NCI-H128 (cell line): ENCODE measurements around the gene RALGAPB.
"Not testable (repeated sequence)": the region's sequence is repeated elsewhere in the genome, so short reads cannot be mapped to it uniquely, and the experiment has no call there.

Source experiments
- DNase-seq: peaks from one replicate; lab custom pipeline; 2025; ENCODE audit not compliant: unreplicated experiment; lab: John Stamatoyannopoulos, UW

RALGAPB gene

DNA sequence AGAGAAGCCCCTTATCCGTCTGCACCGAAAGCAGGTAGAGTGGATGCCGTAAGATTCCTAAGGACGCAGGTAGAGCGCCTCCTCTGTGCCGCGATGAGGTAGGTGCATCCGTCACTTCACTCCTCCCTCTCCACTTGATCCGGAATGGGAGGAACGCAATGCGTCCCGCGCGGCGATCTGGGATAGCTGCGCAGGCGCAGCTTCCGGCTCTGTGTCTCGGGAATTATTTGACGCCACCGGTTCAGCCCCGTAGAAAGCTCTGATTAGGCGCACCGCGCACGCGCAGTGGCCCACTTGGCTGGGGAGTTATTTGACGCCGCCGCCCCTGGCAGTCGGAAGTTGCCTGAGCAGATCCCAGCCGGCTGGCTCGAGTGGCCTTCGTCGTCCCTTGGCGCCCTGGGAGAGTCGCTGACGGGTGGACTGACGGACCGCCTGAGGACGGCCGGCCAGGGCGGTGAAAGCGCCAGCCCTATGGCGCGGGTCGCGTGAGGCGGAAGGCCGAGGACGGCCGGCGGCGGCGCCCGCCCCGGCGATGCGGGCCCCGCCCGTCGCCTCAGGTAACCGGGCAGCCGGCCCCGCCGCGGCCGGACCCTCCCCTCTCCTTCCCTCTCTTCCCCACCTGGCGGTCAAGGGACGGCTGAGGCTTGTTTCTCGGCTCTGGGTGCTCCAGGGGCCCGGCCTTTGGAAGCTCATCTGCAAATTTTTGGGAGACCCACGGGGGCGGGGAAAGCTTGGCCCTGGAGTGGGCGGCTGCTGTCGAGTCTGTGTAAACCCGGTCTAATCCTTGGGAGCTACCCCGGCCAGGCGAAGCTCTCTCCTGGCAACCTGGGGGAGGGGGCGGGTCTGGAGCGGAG, at the start of gene RALGAPB:
Gene RALGAPB (plus strand): TSS at position 331 of the 854 bp plus-strand sequence. CDS start 15,590 bp downstream, outside the sequence.
- peak; percentile 99 for DNase-seq

DNA sequence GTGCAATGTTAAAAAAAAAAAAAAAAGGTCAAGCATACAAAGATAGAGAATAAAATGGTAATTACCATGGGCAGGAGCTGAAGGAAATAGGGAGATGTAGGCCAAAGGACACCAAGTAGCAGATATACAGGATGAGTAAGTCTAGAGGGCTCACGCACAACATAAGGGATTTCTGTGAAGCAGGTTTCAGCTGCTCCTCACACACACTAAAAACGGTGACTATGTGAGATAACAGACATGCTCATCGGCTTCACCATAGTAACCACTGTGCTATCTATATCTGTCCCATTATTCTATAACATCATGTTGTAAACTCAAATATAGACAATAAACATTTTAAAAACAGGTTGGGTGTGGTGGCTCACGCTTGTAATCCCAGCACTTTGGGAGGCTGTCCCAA, 49.1 kb upstream of the RALGAPB start:
- DNase-seq: no peak

DNA sequence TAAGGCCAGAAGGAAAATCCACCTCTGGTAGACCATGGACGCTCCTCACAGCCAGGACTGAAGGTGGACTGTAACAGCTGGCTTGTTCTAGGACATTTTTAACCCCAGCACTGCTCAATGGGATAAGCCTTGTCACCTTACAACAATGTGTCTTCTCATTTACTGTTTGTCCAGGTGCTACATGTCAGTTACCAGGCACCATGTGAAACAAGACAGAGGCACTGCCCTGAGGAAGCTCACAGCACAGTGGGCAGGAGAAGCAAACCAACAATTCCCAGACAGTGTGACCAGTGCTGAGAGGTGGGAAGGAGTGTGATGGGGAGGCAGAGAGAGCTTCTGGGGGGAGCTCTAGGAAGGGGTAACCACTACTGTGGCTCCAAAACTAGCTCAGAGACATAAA, 48.2 kb upstream of the RALGAPB start:
- DNase-seq: no peak

DNA sequence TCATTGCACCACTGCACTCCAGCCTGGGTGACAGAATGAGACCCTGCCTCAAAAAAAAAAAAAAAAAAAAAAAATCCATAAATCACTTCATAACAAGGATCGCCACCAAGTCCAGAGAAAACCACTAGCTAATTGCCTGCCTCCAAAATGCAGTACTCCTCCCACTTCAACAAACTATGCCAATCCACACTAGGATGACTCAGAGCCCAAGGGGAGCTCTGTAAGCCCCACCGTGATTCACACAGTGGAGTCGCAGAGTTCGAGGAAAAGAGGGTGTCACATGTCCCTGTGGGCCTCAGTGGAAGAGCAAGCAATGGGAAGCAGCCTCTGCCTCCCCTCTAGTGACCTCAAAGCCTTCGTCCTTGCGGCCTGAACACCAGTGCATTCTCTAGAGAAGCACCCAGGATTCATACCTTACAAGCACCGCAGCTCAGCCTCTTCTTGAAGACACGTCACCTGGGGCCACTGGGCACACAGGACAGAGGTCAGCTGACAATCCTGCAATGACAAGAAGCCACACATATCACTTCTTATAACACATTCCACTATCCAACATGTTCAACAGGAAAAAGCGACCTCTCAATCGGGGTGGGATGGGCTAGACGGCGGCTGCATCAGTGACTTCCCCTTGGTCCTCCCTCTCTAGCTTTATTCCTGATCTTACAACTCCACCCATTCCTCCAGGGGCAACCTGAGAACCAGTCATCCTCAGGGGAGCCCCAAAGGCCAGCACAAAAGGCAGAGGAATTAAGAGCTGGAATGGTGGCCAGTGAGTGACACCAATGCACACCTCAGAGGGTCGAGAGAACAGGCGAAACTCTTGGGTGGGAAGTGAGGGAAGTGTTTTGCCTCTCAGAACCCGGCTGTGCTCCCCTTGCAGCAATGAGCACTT, 46.4 kb upstream of the RALGAPB start:
- no peak for DNase-seq

DNA sequence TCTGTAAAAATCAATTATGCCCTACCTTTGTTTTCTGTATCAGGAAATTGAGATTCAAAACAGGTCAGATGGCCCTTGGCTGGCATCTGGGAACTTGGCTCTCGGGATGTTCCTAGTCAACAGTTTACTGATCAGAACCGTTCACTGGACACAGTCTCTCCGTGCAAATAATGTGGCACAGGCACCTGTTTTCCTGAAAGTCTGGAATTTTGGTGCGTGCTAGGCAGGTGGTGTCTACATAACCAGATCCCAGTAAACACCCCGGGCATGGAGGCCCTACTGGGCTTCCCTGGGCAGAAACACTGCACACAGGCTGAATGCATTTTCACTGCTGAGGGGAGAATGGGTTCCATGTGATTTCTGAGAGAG, 45.0 kb upstream of the RALGAPB start:
- no peak for DNase-seq

DNA sequence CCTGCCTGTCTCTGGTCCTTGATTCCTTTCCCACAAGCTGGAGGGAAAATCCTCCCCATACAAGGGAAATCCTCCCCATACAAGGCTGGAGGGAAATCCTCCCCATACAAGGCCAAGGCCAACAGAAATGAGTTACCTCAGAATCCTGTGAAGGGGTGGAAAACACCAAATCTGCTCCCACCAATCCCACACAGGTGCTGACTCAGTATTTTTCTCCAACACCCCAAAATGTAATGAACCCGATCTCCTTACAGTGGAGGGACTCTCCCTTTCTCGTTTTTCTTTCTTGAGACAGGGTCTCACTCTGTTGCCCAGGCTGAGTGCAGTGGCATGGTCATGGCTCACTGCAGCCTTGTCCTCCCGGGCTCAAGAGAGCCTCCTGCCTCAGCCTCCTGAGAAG, 43.8 kb upstream of the RALGAPB start:
- DNase-seq: no peak

DNA sequence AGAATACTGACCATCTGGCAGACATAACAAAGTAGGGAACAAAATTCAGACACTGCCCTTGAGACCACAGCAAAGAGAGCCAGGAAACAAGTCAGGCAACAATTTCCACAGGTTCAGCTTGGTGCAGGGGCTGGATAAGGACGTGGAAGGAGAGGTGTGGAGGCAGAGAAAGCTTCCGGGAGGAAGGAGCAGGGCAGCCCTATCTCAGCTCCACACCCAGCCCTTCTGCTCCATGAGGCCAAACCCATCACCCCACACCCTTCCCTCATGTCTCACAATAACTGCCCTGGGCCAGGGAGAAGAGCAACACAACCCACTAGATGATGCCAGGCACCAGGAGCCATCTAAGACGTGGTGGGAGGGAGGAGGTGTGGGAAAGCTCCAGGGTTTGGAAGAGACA, 43.3 kb upstream of the RALGAPB start:
- DNase-seq: no peak

DNA sequence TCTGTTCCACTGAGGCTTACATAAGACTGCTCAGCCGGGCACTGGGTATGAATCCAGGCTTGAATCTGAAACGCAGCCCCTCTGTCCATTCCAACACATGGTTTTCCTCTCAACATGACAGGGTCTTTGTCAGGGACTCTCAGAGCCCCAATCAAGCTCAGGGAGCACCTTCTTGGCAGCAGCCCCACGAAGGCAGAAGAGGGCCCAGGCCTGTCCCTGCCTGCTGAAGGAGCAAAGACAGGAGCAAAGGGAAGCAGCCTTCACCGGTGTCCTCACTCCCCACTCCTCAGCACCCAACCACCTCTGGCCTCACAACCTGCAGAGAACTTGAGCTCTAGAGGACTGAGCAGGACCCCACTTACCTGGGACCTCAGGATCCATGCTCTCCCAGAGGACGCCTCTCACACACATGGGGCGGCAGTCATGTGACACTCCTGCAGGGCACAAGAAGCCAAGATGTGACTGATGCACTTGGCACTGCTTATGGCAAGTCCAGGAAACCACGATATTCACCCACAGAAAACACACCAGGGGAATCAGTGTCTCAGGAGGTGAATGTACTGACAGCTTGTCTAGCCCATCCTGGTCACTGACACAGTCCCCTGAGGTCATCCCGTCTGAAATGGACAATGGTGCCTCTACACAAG, 41.8 kb upstream of the RALGAPB start:
- DNase-seq: no peak

DNA sequence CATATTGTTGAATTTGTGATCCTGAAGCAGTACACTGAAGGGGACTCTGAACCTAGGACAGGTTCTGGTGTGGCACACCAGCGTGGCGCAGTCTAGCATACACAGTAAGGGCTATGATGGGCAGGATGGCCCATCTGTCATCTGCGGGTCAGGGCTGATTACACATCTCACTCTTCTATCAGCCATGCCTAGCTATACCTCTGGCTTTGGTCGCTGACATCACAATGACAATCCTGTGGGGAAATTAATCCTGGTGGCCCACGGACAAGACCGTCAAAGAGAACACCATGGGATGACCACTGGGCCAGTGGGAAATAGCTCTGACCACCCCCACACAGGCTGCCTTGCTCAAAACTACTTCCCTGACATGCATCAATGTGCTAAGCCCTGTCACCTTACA, 40.4 kb upstream of the RALGAPB start:
- no peak for DNase-seq

DNA sequence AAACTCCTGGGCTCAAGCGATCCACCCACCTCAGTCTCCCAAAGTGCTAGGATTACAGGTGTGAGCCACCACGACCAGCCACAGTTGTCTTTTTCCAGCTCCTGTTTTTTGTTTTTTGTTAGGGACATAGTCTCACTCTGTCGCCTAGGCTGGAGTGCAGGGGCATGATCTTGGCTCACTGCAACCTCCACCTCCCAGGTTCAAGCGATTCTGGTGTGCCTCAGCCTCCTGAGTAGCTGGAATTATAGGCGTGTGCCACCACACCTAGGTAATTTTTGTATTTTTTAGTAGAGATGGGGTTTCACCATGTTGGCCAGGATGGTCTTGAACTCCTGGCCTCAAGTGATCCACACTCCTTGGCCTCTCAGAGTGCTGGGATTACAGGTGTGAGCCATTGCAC, 39.8 kb upstream of the RALGAPB start:
- not testable (repeated sequence) for DNase-seq

DNA sequence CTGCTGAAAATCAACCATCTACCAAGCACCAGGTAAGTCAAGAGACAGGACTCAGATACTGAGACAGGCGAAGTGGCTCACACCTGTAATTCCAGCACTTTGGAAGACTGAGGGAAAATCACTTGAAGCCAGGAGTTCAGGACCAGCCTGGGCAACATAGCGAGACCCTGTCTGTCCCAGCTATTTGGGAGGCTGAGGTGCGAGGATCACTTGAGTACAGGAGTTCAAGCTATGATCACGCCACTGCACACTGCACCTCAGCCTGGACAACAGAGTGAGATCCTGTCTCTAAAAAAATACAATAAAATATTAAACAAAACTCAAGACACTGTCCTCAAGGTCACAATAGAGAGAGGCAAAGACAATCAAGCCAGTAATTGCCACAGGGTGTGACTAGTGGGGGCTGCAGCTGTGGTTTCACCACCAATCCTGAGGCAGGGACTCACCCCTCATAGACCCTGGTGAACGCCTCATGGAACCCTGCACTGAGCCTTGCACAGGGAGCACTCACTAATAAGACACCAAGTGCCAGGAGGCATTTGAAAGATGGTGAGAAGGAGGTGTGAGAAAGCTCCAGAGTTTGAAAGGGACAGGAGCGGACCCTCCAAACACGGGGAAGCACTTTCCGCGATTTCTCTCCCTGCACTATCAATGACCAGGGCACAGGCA, 39.2 kb upstream of the RALGAPB start:
- no peak for DNase-seq

DNA sequence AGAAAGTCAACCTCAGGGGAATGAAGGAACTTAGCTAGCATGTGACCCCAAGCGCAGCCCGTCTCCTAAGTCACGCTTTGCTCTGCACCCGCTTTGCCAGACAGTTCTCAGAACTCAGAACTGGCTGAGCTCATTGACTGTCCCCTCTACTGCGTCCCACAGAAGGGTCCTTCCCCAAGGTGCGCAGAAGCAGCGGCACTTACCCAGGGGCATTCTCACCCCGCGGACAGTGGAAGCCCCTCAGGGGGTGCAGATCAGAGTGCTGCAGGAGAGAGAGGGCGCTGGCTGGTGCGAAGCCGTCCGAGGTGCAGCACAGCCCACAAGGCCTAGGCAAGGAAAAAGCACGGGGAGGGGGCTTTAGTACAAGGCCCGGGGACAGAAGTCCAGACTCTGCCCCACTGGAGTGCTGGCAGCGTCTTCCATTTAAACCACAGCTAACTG, 38.3 kb upstream of the RALGAPB start:
- no peak for DNase-seq

DNA sequence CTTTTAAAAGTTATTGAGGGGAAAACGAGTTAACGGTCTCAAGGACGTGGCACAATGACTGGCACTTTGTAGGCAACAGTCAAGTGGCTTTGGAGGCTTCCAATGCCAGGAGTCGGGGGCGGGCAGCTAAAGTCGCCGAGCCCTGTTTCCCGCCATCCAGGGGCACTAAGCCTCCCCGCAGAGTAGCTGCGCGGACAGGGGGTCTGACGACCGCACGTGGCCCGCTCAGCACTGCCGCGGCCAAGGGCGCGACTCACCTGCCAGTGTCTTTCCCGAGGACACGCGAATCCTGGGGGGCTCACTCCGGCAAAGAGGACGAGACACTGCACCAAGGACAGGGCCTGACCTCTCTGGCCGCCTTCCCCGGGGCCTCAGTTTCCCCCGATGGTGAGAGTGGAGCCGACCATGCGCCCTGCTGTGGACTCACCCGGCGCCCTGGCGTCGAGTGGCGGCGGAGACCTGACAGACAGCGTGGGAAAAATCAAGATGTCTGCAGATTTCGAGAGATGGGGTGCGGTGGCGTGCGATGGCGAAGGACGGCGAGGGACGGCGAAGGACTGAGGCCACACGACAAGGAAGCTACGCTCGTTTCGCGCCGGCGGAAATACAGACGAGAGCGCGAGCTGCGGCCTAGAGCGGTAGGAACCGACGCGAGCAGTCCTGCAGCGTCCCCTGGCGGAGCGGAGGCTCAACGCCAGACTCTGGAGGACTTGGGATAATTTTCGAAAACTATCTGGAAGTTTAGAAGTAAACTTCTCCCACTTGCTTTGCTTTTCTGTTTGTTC, 37.7 kb upstream of the RALGAPB start, which contains the start of gene SNHG17:
Gene SNHG17 (minus strand): TSS at position 559 of the 785 bp plus-strand sequence.
- peak; percentile 90 for DNase-seq

DNA sequence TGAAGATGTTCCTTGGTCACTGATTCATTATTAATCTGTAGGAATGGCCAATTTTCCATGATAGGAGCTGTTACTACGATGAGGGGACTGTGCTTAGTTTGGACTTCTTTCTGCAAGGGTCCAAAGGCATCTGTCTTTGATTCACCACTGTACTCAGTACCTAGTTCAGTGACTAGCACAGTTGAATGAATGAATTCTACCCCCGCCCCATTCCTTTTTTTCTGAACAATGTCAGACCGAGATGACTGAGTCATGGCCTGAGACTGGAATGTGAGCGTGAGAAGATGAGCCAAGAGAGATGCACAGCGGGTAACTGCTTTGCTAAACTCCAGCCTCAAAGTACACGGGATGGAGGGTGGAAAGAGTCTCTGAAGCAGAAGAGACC, 37.1 kb upstream of the RALGAPB start:
- no peak for DNase-seq

DNA sequence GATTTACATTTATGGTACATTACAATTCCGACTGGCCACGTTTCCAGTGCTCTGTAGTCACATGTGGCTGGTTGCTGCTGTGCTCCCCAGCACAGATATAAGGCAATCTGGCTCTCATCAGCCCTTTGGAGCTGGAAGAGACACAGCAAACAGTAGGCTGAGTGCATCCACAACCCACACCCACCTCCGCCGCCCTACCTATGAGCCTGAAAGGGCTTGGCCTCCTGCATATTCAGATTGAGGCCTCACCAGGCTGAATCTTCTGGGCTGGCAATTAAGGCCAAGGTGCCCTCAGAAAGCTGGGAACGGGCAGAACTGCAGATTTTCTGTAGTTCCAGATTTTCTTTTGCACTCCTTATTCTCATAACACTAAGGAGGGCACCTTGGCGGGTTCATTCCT, 34.8 kb upstream of the RALGAPB start:
- no peak for DNase-seq

DNA sequence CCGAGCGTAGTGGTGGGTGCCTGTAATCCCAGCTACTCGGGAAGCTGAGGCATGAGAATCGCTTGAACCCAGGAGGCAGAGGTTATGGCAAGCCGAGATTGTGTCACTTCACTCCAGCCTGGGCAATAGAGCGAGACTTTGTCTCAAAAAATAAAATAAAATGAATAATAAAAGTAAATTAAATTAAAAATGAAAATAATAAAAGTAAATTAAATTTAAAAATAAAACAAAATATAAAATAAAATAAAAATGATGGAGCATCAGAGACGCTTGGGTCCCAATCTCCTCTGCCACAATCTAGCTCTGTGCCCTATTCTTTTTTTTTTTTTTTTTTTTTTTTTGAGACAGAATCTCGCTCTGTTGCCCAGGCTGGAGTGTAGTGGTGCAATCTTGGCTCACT, 31.5 kb upstream of the RALGAPB start:
- not testable (repeated sequence) for DNase-seq

DNA sequence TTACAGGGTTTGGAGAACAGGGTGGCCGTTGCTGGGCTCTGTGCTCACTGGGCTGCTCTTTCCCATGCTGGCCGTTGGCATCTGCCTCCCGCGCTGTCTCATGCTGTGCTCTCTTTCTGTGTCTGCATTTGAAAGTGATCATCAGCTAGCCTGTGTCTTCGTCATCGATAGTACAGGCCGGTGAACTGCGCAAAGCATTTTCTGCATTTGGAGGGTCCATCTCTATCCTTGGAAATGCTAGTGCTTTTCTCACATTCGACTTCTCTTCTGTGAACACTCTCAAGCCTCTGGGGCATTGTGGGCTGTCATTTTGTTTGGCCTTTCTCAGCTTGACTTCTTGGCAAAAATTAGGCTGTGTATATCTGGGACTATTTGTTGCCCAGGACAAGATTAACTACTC, 30.7 kb upstream of the RALGAPB start:
- no peak for DNase-seq

DNA sequence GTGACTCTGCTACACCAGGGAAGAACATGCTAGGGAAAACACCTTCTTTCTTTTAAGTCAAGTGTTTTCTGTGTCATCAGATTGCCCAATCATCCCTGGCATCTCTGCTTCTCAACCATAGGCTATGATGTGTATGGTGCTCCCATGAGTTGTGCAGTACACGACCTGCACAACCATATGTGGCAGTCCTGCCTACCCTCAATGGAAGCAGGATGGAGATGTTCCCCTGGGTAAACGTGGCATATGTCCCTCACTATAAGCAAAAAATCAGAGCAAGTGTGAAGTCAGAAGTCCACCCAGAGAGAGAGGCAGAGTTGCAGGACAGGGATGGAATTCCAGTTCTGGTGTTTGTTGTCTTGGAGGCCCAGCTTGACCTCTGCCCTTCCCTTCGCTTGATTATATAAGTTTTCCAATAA, 27.3 kb upstream of the RALGAPB start:
- no peak for DNase-seq

DNA sequence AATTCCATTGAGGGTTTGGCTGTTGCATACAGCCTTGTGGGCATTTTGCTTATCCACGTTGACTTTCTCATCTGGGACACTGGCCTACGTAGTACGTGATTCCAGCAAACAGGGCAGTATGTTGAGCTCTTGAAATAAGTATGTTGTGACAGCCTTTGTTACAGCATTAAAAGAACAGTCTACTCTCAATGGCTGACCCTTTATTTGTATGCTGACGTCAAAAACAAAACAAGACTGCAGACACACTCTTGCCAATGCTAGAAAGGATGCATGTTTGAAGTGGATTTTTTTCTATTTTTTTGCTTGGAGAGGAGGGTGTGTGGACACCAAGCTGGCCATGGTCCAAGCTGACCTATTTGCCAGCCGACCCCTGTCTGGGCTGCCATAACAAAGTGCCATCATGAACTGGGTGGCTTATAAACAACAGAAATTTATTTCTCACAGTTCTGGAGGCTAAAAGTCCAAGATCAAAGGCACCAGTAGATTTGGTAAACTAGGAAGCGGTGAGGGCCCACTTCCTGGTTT, 26.7 kb upstream of the RALGAPB start:
- no peak for DNase-seq
